Measurements from ENCODE around the gene TANGO2. TPM values are rescaled to one million over a fixed set of nuclear protein-coding genes. Genes with fewer than 3 reads are reported as not detected.

The TANGO2 gene
- total RNA-seq, 1 experiment from 2014 or later = 14.6 TPM

DNA sequence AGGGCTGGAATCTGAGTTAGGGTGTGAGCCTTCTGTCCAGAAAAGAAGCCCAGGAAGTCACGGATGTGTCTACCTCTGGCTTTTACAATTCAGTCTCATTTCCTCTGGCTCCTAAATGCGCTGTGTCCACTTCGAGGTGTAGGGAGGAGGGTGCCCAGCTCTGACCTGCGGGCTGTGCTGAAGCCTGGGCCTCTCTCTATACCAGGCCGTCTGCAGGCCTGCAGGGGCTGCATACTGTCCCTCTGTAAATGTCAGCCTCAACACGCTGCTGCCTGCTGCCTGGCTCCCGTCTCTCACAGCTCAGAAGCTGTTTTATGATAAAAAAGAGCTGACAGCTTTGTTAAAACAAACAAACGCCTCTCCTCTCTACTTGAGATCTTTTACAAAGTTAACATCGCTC is 18.8 kb upstream of the TANGO2 start:
- no peaks in the 10 kb centered on the region for H3K79me1 ChIP-seq (ENCODE audit: insufficient read depth, low read depth, low read length, poor library complexity, severe bottlenecking)
- no peak overlapping the region for H3K9ac ChIP-seq (ENCODE audit: extremely low read depth, insufficient read length, low read length)
- H3K27ac ChIP-seq (ENCODE audit: insufficient read length, low read depth, low read length) = no peak overlapping the region
- H4K8ac ChIP-seq (replicated peaks; ENCODE audit: insufficient read length, low read depth, low read length) = no peak overlapping the region
- no peak overlapping the region for H3T11ph ChIP-seq (ENCODE audit: low read length)
- H2BK120ac ChIP-seq (ENCODE audit: low read depth, low read length, poor library complexity, severe bottlenecking) = no peak overlapping the region
- H3K79me2 ChIP-seq (ENCODE audit: insufficient read depth, low read length) = no peaks in the 10 kb centered on the region
- H3K27me3 ChIP-seq (ENCODE audit: insufficient read depth, low read length) = no peaks in the 10 kb centered on the region
- H3K27me3 Mint-ChIP-seq (ENCODE audit: low read depth) = no peaks in the 10 kb centered on the region; the same call in 1 of the 2 replicates
- H3K23ac ChIP-seq (ENCODE audit: insufficient read length, low read depth, low read length) = no peak overlapping the region
- H3K27ac Mint-ChIP-seq = no peak overlapping the region; a peak in 1 of 7 replicates
- H3K9me3 ChIP-seq (ENCODE audit: control insufficient read depth, low read depth, low read length) = no peaks in the 10 kb centered on the region
- no peak overlapping the region for H3K56ac ChIP-seq (ENCODE audit: insufficient read length, low read depth, low read length)
- no peak for DNase-seq
- no peak overlapping the region for H2AK5ac ChIP-seq (ENCODE audit: insufficient read length, low read length)
- no peak overlapping the region for H2BK12ac ChIP-seq (ENCODE audit: insufficient read length, low read depth, low read length)
- H3K18ac ChIP-seq (ENCODE audit: insufficient read length, low read depth, low read length) = no peak overlapping the region
- H3K4me2 ChIP-seq (ENCODE audit: insufficient read depth, insufficient read length, low read length) = no peak overlapping the region
- no peaks in the 10 kb centered on the region for H3K23me2 ChIP-seq (ENCODE audit: insufficient read length, low read depth, low read length, poor library complexity, severe bottlenecking)
- H3K9me3 Mint-ChIP-seq = peaks cover 23% of the 10 kb centered on the region in 2 experiments
- no peak overlapping the region for H2AFZ ChIP-seq (ENCODE audit: low read length)
- H2BK20ac ChIP-seq (ENCODE audit: low read depth, low read length, poor library complexity, severe bottlenecking) = no peak overlapping the region
- peaks cover 0 to 23% (median 12%) of the 10 kb centered on the region in 3 experiments; a peak in 6 of 7 replicates for H3K36me3 Mint-ChIP-seq (ENCODE audit: insufficient read depth in 1 of 3, low read depth in 3 of 3)
- no peak overlapping the region for H2BK15ac ChIP-seq (ENCODE audit: low read depth, low read length)
- no peak overlapping the region for H3K14ac ChIP-seq (ENCODE audit: insufficient read depth, low read length)
- no peak overlapping the region for H3K4ac ChIP-seq (ENCODE audit: low read depth, low read length)
- H2BK5ac ChIP-seq (ENCODE audit: insufficient read length, low read length) = no peak overlapping the region
- no peaks in the 10 kb centered on the region for H4K20me1 ChIP-seq (ENCODE audit: control insufficient read depth, insufficient read depth, insufficient read length)
- H4K91ac ChIP-seq (ENCODE audit: insufficient read length, low read depth, low read length) = no peak overlapping the region
- no peak overlapping the region for H4K5ac ChIP-seq (ENCODE audit: insufficient read length, low read depth, low read length)
- peaks cover 29 to 33% of the 10 kb centered on the region in 2 experiments for H3K4me1 Mint-ChIP-seq
- peaks cover 6% of the 10 kb centered on the region; the same call in 1 of the 2 replicates for H3K4me1 ChIP-seq (ENCODE audit: insufficient read depth, low read length)
- no CpG with 5 or more reads among the region's 9 CpGs for WGBS (ENCODE audit: extremely low coverage, insufficient read length, low lambda C conversion rate)
- TF ChIP-seq, protein P1, sequence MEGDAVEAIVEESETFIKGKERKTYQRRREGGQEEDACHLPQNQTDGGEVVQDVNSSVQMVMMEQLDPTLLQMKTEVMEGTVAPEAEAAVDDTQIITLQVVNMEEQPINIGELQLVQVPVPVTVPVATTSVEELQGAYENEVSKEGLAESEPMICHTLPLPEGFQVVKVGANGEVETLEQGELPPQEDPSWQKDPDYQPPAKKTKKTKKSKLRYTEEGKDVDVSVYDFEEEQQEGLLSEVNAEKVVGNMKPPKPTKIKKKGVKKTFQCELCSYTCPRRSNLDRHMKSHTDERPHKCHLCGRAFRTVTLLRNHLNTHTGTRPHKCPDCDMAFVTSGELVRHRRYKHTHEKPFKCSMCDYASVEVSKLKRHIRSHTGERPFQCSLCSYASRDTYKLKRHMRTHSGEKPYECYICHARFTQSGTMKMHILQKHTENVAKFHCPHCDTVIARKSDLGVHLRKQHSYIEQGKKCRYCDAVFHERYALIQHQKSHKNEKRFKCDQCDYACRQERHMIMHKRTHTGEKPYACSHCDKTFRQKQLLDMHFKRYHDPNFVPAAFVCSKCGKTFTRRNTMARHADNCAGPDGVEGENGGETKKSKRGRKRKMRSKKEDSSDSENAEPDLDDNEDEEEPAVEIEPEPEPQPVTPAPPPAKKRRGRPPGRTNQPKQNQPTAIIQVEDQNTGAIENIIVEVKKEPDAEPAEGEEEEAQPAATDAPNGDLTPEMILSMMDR (conservative IDR thresholded peaks at IDR 0.05) = no peak
- no peak overlapping the region for H3K4me3 Mint-ChIP-seq
